ENCODE results near the gene CYBRD1. TPM values are rescaled to one million over a fixed set of nuclear protein-coding genes. Genes with fewer than 3 reads are reported as not detected.

The CYBRD1 gene
- total RNA-seq, 2 donors from 2014 or later: 67.9 to 130 TPM

- 40% methylated on average over 5 of the region's 5 CpGs for WGBS
Measured at GRCh38 chr2:171564463-171564862, 42.2 kb downstream of the CYBRD1 start.

GRCh38 chr2:171566057-171566456, 43.8 kb downstream of the CYBRD1 start:
- TF ChIP-seq POLR2AphosphoS5 (IDR thresholded peaks at IDR 0.05) (no peak), CTCF (IDR thresholded peaks at IDR 0.05) (no peak), POLR2A (IDR thresholded peaks at IDR 0.05) (no peak)
- WGBS: 0% methylated on average over 1 of the region's 1 CpG
- Histone ChIP-seq H3K36me3 (no peaks in the 10 kb centered on the region), H3K9me3 (no peaks in the 10 kb centered on the region), H3K27ac (no peak overlapping the region), H3K4me1 (replicated peaks) (peaks cover 3% of the 10 kb centered on the region), H3K4me3 (no peak overlapping the region), H3K27me3 (replicated peaks; ENCODE audit: insufficient read depth) (no peaks in the 10 kb centered on the region)
- DNase-seq (ENCODE audit: low spot score): no peak
- intact Hi-C loops (cut with DNase I): no loop called here

More at GRCh38 chr2:171564463-171564862, 42.2 kb downstream of the CYBRD1 start:
- TF ChIP-seq POLR2A (IDR thresholded peaks at IDR 0.05) (no peak), POLR2AphosphoS5 (IDR thresholded peaks at IDR 0.05) (peak; percentile 51), CTCF (IDR thresholded peaks at IDR 0.05) (no peak)
- no peaks in the 10 kb centered on the region for H3K27me3 ChIP-seq (replicated peaks; ENCODE audit: insufficient read depth)
- H3K4me1 ChIP-seq (replicated peaks): peaks cover 3% of the 10 kb centered on the region
- H3K27ac ChIP-seq: peak overlapping the region in 1 of 2 donors; percentile 2
- DNase-seq (ENCODE audit: low spot score): peak; percentile 19
- H3K36me3 ChIP-seq: no peaks in the 10 kb centered on the region
- H3K9me3 ChIP-seq: no peaks in the 10 kb centered on the region
- intact Hi-C loops (cut with DNase I): no loop called here
- H3K4me3 ChIP-seq: no peak overlapping the region

GRCh38 chr2:171566753-171567152, 44.5 kb downstream of the CYBRD1 start:
- H3K4me1 ChIP-seq (replicated peaks): peaks cover 3% of the 10 kb centered on the region
- no peaks in the 10 kb centered on the region for H3K27me3 ChIP-seq (replicated peaks; ENCODE audit: insufficient read depth)
- no peak overlapping the region for H3K27ac ChIP-seq
- WGBS: 93% methylated on average over 4 of the region's 4 CpGs
- no peaks in the 10 kb centered on the region for H3K36me3 ChIP-seq
- no peaks in the 10 kb centered on the region for H3K9me3 ChIP-seq
- TF ChIP-seq CTCF (IDR thresholded peaks at IDR 0.05) (no peak), POLR2AphosphoS5 (IDR thresholded peaks at IDR 0.05) (no peak), POLR2A (IDR thresholded peaks at IDR 0.05) (no peak)
- DNase-seq (ENCODE audit: low spot score): no peak
- H3K4me3 ChIP-seq: no peak overlapping the region
- intact Hi-C loops (cut with DNase I): no loop called here

GRCh38 chr2:171568089-171568488, 45.8 kb downstream of the CYBRD1 start:
- no peaks in the 10 kb centered on the region for H3K36me3 ChIP-seq
- no peaks in the 10 kb centered on the region for H3K9me3 ChIP-seq
- WGBS: 46% methylated on average over 3 of the region's 3 CpGs
- H3K27me3 ChIP-seq (replicated peaks; ENCODE audit: insufficient read depth): no peaks in the 10 kb centered on the region
- no peak overlapping the region for H3K27ac ChIP-seq
- intact Hi-C loops (cut with DNase I): no loop called here
- peaks cover 3% of the 10 kb centered on the region for H3K4me1 ChIP-seq (replicated peaks)
- DNase-seq (ENCODE audit: low spot score): no peak
- TF ChIP-seq POLR2AphosphoS5 (IDR thresholded peaks at IDR 0.05) (no peak), CTCF (IDR thresholded peaks at IDR 0.05) (no peak), POLR2A (IDR thresholded peaks at IDR 0.05) (no peak)
- H3K4me3 ChIP-seq: no peak overlapping the region

GRCh38 chr2:171571721-171572120, 49.4 kb downstream of the CYBRD1 start:
- WGBS: 69% methylated on average over 7 of the region's 7 CpGs
- Histone ChIP-seq H3K27me3 (replicated peaks; ENCODE audit: insufficient read depth) (no peaks in the 10 kb centered on the region), H3K4me1 (replicated peaks) (no peaks in the 10 kb centered on the region), H3K4me3 (no peak overlapping the region), H3K27ac (no peak overlapping the region), H3K9me3 (no peaks in the 10 kb centered on the region), H3K36me3 (no peaks in the 10 kb centered on the region)
- intact Hi-C loops (cut with DNase I): loop anchor here (10.0 kb wide), 1 partner anchor 533 kb away; the partner anchor contains the start of gene DLX2
- no peak for DNase-seq (ENCODE audit: low spot score)
- TF ChIP-seq CTCF (IDR thresholded peaks at IDR 0.05): no peak
- TF ChIP-seq POLR2A (IDR thresholded peaks at IDR 0.05): no peak
- TF ChIP-seq POLR2AphosphoS5 (IDR thresholded peaks at IDR 0.05): no peak
